Measurements from ENCODE around the gene CACNA1A.
"Not testable (repeated sequence)": the region's sequence is repeated elsewhere in the genome, so short reads cannot be mapped to it uniquely, and the experiment has no call there.

Gene CACNA1A

DNA sequence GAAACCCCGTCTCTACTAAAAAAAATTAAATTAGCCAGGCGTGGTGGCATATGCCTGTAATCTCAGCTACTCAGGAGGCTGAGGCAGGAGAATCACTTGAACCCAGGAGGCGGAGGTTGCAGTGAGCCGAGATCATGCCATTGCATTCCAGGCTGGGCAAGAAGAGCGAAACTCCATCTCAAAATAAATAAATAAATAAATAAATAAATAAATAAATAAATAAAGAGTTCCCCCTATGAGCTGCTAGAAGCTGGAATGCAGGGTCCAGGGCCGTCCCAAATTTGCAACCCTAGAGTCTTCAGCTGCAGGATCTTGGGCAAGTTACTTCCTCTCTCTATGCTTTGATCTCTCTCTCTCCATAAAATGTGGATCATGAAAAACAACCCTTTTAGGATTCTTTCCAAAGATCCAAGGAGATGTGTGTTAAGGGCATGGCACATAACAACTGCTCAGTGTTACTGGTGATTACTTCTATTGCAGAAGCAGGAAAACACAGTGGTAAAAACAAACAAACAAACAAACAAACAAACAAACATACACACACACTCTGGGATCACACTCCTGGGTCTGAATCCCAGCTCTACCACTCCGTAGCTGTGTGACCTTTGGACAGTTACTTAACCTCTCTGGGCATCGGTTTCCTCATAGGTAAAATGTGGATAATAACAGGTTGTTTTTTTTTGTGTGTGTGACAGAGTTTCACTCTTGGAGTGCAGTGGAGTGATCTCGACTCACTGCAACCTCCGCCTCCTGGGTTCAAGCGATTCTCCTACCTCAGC is 78.8 kb downstream of the CACNA1A start:
- DNase-seq: no peak

DNA sequence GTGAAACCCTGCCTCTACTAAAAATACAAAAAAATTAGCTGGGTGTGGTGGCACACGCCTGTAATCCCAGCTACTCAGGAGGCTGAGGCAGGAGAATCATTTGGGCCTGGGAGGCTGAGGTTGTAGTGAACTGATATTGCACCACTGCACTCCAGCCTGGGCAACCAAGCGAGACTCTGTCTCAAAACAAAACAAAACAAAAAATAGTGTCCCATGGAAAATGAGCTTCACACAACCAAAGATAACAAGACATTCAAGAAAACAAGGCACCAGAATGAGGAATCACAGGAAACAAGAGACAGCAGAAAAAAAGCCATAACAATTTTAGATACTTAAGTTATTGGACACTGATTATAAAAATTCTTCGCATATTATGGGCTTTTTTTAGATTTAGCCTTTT is 80.4 kb downstream of the CACNA1A start:
- not testable (repeated sequence) for DNase-seq

DNA sequence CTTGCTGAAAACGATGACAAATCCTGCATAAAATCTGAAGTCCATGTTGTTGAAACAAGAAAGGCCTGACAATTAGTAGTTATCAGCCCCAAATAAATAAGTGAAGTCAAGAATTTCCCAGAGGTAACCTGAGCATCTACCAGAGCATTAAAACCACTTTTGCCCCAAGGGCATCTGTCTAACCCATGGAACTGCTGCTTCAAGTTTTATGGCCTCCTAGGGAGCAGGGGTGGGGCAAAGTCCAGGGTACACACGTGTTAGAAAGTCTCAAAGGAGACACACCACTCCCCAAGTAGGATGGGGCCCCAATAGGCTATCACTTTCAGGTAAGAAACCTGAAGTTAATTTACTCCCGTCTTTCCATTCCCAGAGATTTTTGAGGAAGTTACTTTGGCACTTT is 81.1 kb downstream of the CACNA1A start:
- DNase-seq: no peak

DNA sequence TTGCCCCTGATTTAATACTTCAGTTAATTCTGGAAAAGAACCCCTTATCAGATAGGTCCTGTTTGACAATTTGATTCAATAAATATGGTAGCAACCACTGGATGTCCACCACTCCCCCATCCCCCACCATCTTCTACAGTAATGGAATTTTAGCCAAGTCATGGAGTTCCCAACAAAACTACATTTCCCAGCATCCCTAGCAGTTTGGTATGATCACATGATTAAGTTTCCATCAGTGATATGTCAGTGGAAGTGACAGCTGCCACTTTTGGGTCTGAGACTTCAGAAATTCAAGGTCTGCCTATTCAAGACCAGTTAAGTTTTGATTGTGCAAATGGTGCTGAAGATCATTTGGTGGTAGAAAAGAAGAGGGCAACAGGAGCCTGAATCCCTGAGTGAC is 85.5 kb downstream of the CACNA1A start:
- DNase-seq: no peak

DNA sequence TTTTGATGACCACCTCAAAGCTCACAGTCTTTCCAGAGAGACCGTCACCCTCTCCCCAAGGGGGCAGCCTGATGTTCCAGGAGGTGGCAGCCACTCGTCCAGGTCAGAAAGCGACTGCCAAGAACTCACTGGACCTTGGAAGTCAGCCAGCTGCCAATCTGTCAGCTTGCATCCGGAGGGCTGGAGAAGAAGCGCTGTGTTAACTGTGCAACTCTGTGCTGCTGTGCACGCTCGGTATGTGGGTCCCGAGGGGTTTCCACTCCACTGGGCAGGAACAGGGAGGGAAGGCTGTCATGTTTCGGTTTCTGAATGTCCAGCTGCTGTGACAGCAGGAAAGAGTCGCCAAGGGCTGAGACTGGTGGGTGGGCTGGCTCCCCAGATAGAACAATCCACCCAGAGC is 89.2 kb downstream of the CACNA1A start:
- peak in 2 of 56 donors; percentile 6 to 38 for DNase-seq

DNA sequence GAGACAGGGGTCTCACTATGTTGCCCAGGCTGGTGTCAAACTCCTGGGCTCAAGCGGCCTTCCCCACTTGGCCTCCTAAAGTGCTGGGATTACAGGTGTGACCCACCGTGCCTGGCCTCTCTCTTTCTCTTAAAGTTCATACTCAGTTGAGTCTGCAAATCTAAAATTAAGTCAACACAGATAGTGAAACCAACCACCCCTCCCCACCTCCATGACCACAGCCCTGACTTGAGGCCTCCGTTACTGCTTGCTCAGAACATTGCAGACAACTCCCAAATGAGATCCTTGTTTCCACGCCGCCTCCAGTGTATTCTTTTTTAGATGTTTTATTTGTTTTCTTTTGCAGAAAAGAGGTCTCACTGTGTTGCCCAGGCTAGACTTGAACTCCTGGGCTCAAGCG is 94.4 kb downstream of the CACNA1A start:
- no peak for DNase-seq

DNA sequence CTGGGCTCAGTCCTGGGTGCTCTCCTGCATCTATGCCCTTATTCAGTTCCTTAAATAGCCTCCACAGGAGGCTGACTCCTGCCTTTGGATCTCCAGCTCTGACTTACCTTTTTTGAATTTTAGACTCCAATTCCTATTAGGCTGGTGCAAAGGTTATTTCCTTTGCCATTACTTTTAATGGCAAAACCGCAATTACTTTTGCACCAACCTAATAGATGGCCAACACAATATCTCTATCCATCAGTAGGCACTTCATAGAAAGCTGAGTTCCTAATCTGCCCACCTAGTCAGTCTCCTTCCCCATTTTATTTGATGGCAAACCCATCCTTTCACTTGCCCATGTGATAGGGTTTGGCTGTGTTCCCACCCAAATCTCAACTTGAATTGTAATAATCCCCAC is 95.3 kb downstream of the CACNA1A start:
- no peak for DNase-seq

DNA sequence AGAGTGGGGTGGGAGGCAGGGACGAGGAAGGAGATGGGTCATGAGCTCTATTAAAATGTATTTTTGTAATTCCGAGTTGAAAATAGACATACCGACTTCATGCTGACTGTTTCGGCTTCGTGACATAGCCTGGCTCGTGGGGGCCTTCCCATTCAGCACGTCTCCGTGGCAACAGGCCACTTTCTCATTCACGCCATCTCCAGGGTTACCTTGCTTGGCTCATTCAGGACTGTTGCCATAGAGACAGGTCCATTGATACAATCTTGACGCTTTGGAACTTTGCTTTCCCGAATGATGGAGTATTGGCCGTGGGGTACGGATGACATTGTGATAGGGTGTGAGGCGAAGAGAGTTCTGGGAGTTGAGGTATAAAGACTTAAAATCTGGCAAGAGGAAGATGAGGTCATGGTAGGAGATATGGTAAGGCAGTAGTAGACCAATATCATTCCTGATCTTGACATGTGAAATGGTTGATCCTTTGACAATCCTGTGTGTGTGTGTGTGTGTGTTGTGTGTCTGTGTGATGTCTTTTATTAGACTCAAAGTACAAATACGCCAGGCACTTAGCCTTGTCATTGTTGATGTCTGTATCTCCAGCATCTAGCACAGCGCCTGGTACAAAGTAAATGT is 97.3 kb downstream of the CACNA1A start:
- peak in 28 of 56 donors; percentile 3 to 44 (median 15) for DNase-seq

DNA sequence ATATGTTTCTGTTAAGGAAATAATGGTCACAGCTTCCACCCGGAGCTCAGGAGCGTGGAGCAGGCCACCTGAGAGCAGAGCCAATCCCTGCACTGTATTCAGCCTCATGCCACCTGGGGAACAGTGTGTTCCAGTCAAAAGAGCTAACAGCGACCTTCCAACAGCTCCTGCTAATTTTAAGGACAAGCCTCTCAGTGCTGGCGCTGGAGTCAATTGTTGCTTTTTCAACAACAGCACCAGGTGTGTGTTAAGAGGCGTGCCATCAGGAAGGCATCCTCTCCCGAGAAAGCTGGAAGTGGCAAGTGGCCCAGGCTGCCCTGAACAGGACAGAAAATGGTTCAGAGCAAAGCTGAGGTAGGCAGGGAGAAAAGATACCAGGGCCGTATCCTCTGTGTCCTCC is 102.0 kb downstream of the CACNA1A start:
- no peak for DNase-seq

DNA sequence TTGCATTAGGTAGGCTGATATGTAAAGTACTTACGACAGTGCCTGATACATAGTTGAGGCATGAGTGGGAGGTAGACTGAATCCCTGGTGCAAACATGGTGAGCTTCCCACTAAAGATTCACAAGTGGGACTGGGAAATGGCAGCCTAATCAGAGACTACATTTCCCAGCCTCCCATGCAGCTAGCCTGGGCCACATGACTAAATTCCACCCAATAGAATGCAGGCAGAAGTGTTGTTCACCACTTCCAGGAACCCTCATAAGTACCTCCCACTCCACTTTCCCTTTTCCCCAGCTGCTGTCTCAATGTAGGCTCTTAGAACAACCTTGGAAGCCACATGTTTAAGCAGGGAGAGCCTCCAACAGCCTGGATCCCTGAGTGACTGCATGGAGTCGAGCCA is 104.9 kb downstream of the CACNA1A start:
- no peak for DNase-seq

DNA sequence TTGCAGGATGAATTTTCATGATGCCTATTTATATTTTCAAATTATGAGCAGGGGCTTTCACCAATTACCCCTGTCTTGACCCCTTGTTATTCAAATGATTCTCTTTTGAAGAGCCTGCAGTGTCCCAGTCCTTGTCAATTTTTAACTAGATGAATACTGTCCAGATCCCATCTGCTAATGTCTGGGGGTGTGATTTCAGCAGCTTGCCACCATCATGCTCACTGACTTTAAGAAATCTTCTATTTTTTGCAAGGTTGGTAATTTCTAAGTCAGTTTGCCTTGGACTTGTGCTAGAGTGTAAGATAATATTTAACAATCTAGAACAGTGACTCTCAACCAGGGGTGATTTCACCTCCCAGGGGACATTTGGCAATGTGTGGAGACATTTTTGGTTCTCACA is 106.0 kb downstream of the CACNA1A start:
- DNase-seq: no peak

DNA sequence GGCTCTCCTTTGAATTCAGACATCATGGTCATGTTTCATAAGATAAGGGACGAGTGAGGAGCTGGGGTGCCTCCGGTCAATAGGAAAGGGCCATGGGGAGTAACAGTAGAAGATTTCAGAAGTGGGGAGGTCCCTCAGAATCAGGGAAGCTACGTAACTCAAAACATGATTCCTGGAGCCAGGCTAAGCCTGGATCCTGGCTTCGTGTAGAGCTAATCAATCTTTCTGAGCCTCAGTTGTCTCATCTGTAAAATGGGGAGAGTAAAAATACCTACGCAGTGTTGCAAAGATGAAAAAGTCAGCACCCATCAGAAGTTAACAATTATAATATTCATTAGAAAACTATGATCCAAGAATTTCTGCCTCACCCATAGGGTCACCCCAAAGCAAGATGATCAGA is 106.5 kb downstream of the CACNA1A start:
- no peak for DNase-seq

DNA sequence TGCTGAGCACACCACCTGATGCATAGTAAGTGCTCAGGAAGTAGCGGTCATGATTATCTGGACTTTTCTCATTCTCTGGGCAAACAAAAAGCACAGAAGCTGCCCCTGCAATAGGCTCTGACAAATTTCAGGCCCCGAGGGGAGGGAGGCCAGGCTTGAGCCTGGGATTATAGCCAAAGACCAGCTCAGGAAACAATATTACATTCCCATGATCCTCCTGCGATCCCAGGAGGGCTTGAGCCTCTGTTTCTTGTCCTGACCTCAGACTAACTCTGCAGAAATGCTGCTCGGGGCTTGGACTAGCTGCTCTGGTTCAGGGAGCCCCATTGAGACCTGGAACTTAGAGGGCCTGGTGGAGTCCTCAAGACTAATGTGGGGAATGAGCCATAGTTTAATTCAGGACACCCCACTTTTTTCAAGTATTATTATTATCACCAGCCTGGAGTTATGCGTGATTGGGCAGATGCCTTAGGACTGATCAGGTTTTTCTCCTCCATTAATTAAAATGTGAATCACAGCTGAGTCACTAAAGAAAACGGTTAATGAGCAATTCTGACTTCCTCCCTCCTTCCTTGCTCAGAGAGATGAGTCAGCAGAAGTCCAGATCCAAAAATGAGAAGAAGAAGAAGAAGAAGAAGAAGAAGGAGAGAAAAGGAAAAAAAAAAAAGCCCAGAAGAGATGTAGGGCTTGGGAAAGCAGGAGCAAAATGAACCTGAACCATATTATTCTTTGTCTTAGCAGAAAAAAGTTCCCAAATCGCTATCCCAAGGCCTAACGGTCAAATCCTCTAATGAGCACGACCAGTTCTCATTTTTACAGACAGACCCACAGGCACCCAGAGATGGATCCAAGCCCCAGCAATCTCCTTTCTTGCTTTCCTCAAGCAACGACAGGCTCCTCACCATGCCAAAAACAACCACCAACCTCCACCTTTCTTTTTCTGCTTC is 107.2 kb downstream of the CACNA1A start:
- peak in 2 of 56 donors; percentile 2 to 3 for DNase-seq

DNA sequence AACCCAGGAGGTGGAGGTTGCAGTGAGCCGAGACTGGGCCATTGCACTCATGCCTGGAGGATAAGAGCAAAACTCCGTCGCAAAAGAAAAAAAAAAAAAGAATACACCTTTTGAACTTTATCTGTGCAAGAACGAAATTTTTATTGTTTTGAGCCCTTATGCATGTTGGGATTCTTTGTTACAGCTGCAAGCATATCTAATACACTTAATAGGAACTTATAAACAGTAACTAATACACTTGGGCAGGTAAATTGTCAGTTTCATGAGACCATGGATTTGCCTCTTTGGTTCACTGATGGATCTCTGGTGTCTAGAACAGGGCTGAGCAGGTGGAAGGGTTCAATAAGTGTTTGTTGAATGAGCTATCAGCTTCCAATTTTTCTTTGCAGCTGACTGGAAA is 108.1 kb downstream of the CACNA1A start:
- DNase-seq: no peak

DNA sequence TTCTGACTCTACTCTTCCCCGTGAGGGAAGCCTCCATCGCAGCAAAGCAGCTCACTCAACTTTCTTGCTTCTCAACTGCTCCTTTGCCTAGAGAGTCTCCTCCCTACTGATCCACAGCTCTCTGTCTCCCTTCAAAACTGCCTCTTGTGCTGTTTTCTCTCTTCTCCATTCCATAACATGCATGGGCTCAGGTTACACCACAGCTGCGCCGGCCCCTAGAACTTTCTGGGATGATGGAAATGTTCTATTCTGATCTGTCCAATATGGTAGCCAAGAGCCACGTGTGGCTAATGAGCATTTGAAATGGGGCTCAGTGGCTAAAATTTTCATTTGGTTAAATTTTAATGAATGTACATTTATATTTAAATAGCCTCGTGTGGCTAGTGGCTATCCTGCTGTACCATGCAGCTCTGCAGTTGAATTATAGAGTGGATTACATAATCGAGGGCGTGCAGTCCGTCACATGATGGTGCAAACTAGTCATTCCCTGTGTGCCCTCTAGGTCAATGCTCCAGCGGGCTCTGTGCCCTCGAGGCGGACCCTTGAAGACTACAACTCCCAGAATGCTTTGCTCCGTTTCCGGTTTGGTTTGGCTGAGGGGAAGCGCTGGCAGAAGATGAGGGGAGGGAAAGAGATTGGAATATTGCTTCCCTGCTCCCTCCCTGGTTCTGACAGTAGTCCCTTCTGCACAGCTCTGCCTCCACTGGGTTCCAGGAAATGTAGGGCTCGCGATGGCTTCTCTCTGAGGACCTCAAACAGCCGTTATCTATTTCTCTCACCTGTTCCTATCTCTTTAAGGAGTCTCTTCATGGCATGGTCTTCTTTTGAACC is 109.8 kb downstream of the CACNA1A start:
- DNase-seq: peak in 34 of 56 donors; percentile 1 to 61 (median 18)

DNA sequence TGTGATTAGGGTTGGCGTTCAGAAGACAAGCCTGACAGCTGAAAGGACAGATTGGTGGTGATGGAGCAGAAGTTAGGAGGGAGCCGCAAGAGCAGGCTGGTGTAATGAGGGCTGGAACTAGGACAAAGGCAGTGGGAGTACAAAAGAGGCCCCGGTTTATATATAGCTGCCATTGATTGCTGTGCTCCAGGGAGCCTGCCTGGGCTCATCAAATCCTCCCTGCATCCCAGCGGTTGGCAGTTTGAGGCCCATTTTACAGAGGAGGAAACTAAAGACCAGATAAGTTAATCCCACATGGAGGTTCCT is 123.7 kb downstream of the CACNA1A start:
- DNase-seq: peak in 2 of 56 donors; percentile 5 to 16

DNA sequence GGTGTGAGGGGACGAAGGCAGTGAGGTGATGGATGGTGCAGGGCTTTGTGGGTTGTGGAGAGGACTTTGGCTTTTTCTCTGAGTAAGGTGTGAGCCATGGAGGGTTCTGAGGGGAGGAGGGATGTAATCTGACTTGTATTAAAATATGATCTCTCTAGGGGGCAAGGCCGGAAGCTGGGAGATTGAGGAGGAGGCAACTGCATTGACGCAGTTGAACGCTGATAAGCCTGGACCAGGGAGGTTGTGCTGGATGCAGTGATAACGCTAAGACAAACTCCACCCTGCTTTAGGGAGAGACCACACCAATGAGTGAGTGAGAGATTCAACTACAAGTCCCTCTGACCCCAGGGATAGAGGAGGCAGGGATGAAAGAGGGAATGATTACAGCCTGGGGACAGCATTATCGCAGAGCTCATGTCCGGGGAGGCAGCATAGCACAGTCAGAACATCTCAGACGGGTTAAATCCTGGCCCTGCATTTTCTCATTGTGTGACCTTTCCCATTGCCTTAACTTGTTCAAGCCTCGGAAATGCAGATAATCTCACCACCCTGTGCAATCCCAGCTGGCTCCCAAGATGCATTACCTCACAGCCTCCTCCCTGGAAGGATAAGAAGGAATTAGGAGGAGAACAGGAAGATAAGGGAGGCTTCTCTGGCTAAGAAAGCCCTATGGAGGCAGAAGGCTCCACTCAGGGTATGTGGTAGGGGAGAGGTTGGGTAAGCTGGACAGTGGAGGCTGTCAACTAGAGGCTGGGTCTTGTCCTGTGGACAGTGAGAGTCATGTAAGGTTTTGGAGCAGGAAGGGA is 124.2 kb downstream of the CACNA1A start:
- no peak for DNase-seq

DNA sequence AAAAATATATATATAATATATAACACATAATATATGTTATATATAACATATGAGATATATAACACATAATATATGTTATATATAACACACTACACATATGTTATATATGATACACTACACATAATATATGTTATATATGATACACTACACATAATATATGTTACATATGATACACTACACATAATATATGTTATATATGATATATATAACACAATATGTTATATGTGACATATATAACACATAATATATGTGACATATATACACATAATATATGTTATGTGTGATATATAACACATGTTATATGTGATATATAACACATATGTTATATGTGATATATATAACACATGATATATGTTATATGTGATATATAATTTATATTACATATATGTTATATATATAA is 129.7 kb downstream of the CACNA1A start:
- no peak for DNase-seq

DNA sequence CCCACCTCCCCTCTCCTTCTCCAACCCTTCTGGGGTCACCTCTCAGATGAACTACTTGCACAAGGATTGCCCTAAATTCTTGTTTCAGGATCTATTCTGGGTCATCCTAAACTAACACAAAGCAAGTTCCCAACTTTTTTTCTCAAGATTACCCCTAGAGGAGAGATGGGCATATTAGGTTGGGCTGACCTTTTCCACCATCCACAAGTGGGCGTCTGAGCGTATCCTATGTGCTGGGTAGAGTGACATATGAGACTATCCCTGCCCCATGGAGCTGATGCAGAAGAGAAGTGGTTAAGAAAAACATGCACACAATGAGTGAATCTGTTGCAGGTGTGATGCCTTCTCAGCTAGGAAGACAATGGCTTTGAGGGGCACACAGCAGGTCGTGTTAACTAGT is 132.7 kb downstream of the CACNA1A start:
- no peak for DNase-seq

DNA sequence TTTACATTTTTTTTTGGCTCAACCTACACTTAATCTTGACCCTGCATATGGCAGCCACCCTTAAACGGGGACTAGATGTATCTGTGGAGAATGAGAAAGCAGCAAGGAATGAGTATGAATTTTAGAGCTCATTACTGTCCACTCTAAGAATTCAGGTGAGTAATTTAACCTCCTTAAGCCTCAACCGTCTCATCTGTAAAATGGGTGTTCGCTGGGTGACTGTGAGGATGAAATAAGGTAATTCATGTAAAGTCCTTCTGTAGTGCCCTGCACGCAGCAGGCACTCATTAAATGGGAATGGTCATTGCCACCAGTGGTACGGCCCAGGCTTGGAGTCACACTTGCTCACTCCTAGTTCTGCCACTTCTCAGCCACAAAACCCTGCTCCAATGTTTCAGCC is 135.3 kb downstream of the CACNA1A start:
- DNase-seq: no peak
